ENCODE measurements around the gene BTBD7.

BTBD7 gene

DNA sequence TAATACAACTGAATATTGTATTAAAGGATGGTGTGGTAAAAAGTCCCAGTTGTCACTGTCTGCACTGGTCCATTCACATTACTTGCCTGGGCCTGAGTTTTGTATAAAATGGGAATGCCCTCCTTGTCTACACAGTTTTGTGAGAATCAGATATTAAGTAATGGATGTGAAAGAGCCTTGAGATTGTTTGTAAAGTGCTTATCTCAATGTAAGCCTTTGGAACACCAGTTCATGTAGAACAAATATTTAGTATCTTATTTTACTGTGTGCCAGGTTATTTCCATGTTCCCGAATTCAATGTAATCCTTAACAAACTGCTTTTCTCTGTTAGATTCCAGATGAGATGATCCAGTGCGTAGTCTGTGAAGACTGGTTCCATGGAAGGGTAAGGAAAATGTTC is 118.2 kb downstream of the BTBD7 start:
- peak overlapping the region; percentile 37; the same call in 1 of the 2 replicates for H3K27ac ChIP-seq
- TF ChIP-seq CTCF (conservative IDR thresholded peaks at IDR 0.05), result no peak

GRCh38 chr14:93212432-93212831 is 120.4 kb downstream of the BTBD7 start:
- TF ChIP-seq CTCF (conservative IDR thresholded peaks at IDR 0.05), result no peak
- H3K27ac ChIP-seq, result no peak overlapping the region

- TF ChIP-seq CTCF (conservative IDR thresholded peaks at IDR 0.05), result peak; percentile 46; the same call in 1 of the 2 replicates
- peak overlapping the region; percentile 79 for H3K27ac ChIP-seq
Measured at GRCh38 chr14:93207468-93208308, 125.1 kb downstream of the BTBD7 start.

- TF ChIP-seq CTCF (conservative IDR thresholded peaks at IDR 0.05), result no peak; the same call in 1 of the 2 replicates
- peak within 1 kb of the TSS; percentile 79 for H3K27ac ChIP-seq
Measured at GRCh38 chr14:93206793-93207467, 125.9 kb downstream of the BTBD7 start, which contains the start of the genes GON7 and UBR7. GON7 (minus strand) TSS chr14:93207065; CDS start chr14:93207037, 28 bp downstream. UBR7 (plus strand) TSS chr14:93207256; CDS start chr14:93207292, 36 bp downstream.

GRCh38 chr14:93201155-93201704 is 131.6 kb downstream of the BTBD7 start:
- H3K27ac ChIP-seq, result no peak overlapping the region
- no peak for TF ChIP-seq CTCF (conservative IDR thresholded peaks at IDR 0.05)

DNA sequence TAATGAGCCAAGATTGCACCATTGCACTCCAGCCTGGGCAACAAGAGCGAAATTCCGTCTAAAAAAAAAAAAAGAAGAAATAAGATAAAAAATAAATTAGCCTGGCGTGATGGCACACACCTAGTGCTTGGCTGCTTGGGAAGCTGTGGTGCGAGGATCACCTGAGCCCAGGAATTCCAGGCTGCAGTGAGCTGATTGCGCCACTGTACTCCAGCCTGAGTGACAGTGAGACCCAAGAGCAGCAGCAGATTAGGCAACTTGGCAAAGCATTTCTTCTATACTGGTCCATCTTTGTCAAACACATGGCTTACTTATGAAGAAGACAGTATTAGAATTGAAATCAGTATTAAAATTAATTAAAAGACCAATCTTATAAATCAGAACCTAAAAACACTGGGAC is 132.3 kb downstream of the BTBD7 start:
- no peak for TF ChIP-seq CTCF (conservative IDR thresholded peaks at IDR 0.05)
- no peak overlapping the region for H3K27ac ChIP-seq

GRCh38 chr14:93199031-93199430 is 133.8 kb downstream of the BTBD7 start:
- no peak for TF ChIP-seq CTCF (conservative IDR thresholded peaks at IDR 0.05)
- H3K27ac ChIP-seq, result no peak overlapping the region

All from VCaP (cell line).